PC-3 (cell line): ENCODE data around the gene LGALS9. TPM values are rescaled to one million over a fixed set of nuclear protein-coding genes. Genes with fewer than 3 reads are reported as not detected.
"Not testable (repeated sequence)": the region's sequence is repeated elsewhere in the genome, so short reads cannot be mapped to it uniquely, and the experiment has no call there.

ENCODE experiments used
- ATAC-seq: fragments of 200-7000 bp; cut with Tn5 transposase; 2 replicates; pipeline ENCODE4 v1.9.1; 2020; ENCODE audit warnings: mild to moderate bottlenecking, moderate library complexity
- BruUV-seq: library from RNA; stranded (reverse); fragments of 400-500 nt; replicated peaks from 2 replicates; lab custom pipeline; 2021; lab: Mats Ljungman, UMichigan
- CTCF ChIA-PET: fragments of 300-600 bp; sonication (Branson Sonifier 250); formaldehyde crosslinking; loops from one replicate; lab custom pipeline; 2022; ENCODE audit warnings: antibody characterized with exemption; lab: Charles Lee
- POLR2A ChIA-PET: fragments of 300-600 bp; sonication (Branson Sonifier 250); formaldehyde crosslinking; loops from one replicate; lab custom pipeline; 2022; ENCODE audit warnings: antibody characterized with exemption; ENCODE audit not compliant: unreplicated experiment; lab: Charles Lee
- DNase-seq: peaks from one replicate; pipeline ENCODE4 v3.0.0-alpha.2; 2015
- H2AFZ ChIP-seq: fragments of 300-600 bp; sonication (generic); 2 replicates; pipeline ENCODE4 v1.6.0; 2016; ENCODE audit warnings: antibody characterized with exemption, low read length
- H3F3A ChIP-seq: fragments of 300-600 bp; sonication (generic); one replicate; pipeline ENCODE4 v1.6.0; 2017; ENCODE audit warnings: antibody characterized with exemption, low read length, control low read depth, mild to moderate bottlenecking; ENCODE audit not compliant: unreplicated experiment
- H3K27ac ChIP-seq: fragments of 300-600 bp; sonication (generic); 2 replicates; pipeline ENCODE4 v1.5.1; 2016; ENCODE audit warnings: mild to moderate bottlenecking, low read length
- H3K27me3 ChIP-seq: fragments of 300-600 bp; sonication (generic); 2 replicates; pipeline ENCODE4 v1.6.1; 2016; ENCODE audit warnings: low read length, mixed read lengths
- H3K36me3 ChIP-seq: fragments of 300-600 bp; sonication (generic); 2 replicates; pipeline ENCODE4 v1.6.1; 2016; ENCODE audit warnings: low read depth, mixed run types, low read length, mixed read lengths
- H3K4me1 ChIP-seq: fragments of 300-600 bp; sonication (generic); 2 replicates; pipeline ENCODE4 v1.5.1; 2016; ENCODE audit warnings: low read length; ENCODE audit not compliant: insufficient read depth
- H3K4me2 ChIP-seq: fragments of 300-600 bp; sonication (generic); 2 replicates; pipeline ENCODE4 v1.6.0; 2016; ENCODE audit warnings: low read length
- H3K4me3 ChIP-seq: fragments of 300-600 bp; sonication (generic); 2 replicates; pipeline ENCODE4 v1.5.1; 2016; ENCODE audit warnings: mild to moderate bottlenecking, low read length, mixed read lengths
- H3K79me2 ChIP-seq: fragments of 300-600 bp; sonication (generic); 2 replicates; pipeline ENCODE4 v1.6.1; 2017; ENCODE audit warnings: low read length, mixed read lengths
- H3K9ac ChIP-seq: fragments of 300-600 bp; sonication (generic); 2 replicates; pipeline ENCODE4 v1.6.0; 2016; ENCODE audit warnings: mild to moderate bottlenecking, low read length
- H3K9me2 ChIP-seq: fragments of 300-600 bp; sonication (generic); replicated peaks from 2 replicates; pipeline ENCODE4 v1.6.1; 2016; ENCODE audit warnings: mixed run types, low read length, mixed read lengths
- H3K9me3 ChIP-seq: fragments of 300-600 bp; sonication (generic); 2 replicates; pipeline ENCODE4 v1.6.1; 2016; ENCODE audit warnings: low read length, mixed read lengths
- H4K20me1 ChIP-seq: fragments of 300-600 bp; sonication (generic); 2 replicates; pipeline ENCODE4 v1.6.1; 2016; ENCODE audit warnings: low read length, mixed read lengths
- CTCF ChIP-seq: fragments of 300-600 bp; sonication (generic); conservative IDR thresholded peaks from 2 replicates; pipeline ENCODE4 v1.5.1; 2017; ENCODE audit warnings: antibody characterized with exemption, low read depth, mild to moderate bottlenecking, low read length
- EZH2 ChIP-seq: fragments of 300-600 bp; sonication (generic); IDR thresholded peaks from one replicate; pipeline ENCODE4 v1.6.1; 2017; ENCODE audit warnings: antibody characterized with exemption, mild to moderate bottlenecking, low read length; ENCODE audit not compliant: unreplicated experiment
- EZH2phosphoT487 ChIP-seq: fragments of 300-600 bp; sonication (generic); IDR thresholded peaks from 2 replicates; pipeline ENCODE4 v1.6.1; 2018; ENCODE audit warnings: mild to moderate bottlenecking, antibody characterized with exemption, low read length, borderline replicate concordance
- intact Hi-C: fragments of 100-400 bp; cut with micrococcal nuclease; formaldehyde crosslinking; loops from 2 replicates; pipeline ENCODE4 v1.9.0; 2023
- total RNA-seq: library from RNA; depleted of rRNA; stranded (reverse); fragments of >200 nt; gene quantifications from 2 replicates; pipeline ENCODE4 v1.2.3, GENCODE V29; 2014

Gene LGALS9
- total RNA-seq, 1 experiment from 2014 or later: 1.1 TPM

GRCh38 chr17:27649929-27650328, 18.9 kb downstream of the LGALS9 start:
- no peaks in the 10 kb centered on the region for H3K79me2 ChIP-seq
- no peaks in the 10 kb centered on the region for H3K27me3 ChIP-seq
- POLR2A ChIA-PET: no interaction called here
- no peak overlapping the region for H3K27ac ChIP-seq
- no peaks in the 10 kb centered on the region for H3K9me2 ChIP-seq
- no peaks in the 10 kb centered on the region for H3K9me3 ChIP-seq
- intact Hi-C loops: loop anchor here (2.0 kb wide), 1 partner anchor 47 kb away; no protein-coding TSS in a partner anchor
- no peak overlapping the region for H3K4me3 ChIP-seq
- H3K4me1 ChIP-seq: no peaks in the 10 kb centered on the region
- ATAC-seq (no peak), DNase-seq (no peak)
- H3F3A ChIP-seq: no peaks in the 10 kb centered on the region
- no peaks in the 10 kb centered on the region for H4K20me1 ChIP-seq
- H3K9ac ChIP-seq: no peak overlapping the region
- no TSS peak for BruUV-seq
- H2AFZ ChIP-seq: no peak overlapping the region
- H3K4me2 ChIP-seq: no peak overlapping the region
- no peaks in the 10 kb centered on the region for H3K36me3 ChIP-seq
- TF ChIP-seq EZH2phosphoT487 (no peak), CTCF (no peak), EZH2 (no peak)
- CTCF ChIA-PET: no interaction called here

DNA sequence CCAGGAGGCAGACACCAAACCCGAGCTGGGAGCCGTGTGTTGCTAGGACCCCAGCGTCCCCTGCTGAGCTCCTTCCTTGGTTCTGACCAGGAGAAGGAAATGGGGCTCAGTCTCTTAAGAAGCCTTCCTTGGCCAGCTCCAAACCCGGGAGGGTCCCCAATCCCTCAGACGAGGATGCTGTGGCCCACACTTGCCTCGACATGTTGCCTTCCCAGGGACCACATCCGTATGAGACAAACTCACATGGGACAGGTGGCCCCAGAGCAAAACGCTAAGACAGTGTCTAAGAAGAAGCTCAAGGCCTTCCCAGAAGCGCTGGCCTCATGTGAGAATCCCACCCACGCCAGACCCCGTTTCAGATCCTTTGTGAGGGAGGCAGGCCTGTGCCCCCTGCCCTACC, 19.8 kb downstream of the LGALS9 start:
- Histone ChIP-seq H2AFZ (no peak overlapping the region), H3K9me3 (no peaks in the 10 kb centered on the region), H3K9me2 (no peaks in the 10 kb centered on the region), H3K4me1 (no peaks in the 10 kb centered on the region), H3K79me2 (no peaks in the 10 kb centered on the region), H3K27me3 (no peaks in the 10 kb centered on the region), H3K4me2 (no peak overlapping the region), H3K9ac (no peak overlapping the region), H3K27ac (no peak overlapping the region), H3F3A (no peaks in the 10 kb centered on the region), H3K4me3 (no peak overlapping the region), H3K36me3 (no peaks in the 10 kb centered on the region), H4K20me1 (no peaks in the 10 kb centered on the region)
- TF ChIP-seq EZH2phosphoT487: no peak
- no peak for TF ChIP-seq CTCF
- no peak for TF ChIP-seq EZH2
- no peak for DNase-seq
- ChIA-PET POLR2A (no interaction called here), CTCF (no interaction called here)
- intact Hi-C loops: loop anchor here (2.0 kb wide), 1 partner anchor 48 kb away; no protein-coding TSS in a partner anchor
- no TSS peak for BruUV-seq
- ATAC-seq: no peak

GRCh38 chr17:27651411-27652345, 20.7 kb downstream of the LGALS9 start:
- TF ChIP-seq EZH2: no peak
- peak; percentile 63 for TF ChIP-seq CTCF

GRCh38 chr17:27653449-27653971, 22.5 kb downstream of the LGALS9 start:
- H3K9me2 ChIP-seq, intact Hi-C loops, POLR2A ChIA-PET, H3K27me3 ChIP-seq, H3K36me3 ChIP-seq, CTCF ChIA-PET, BruUV-seq, H3F3A ChIP-seq, H3K4me3 ChIP-seq, H3K4me2 ChIP-seq, H3K9ac ChIP-seq, H3K4me1 ChIP-seq, H2AFZ ChIP-seq, H3K27ac ChIP-seq, H3K79me2 ChIP-seq, H4K20me1 ChIP-seq, ATAC-seq, DNase-seq, H3K9me3 ChIP-seq: not testable (repeated sequence)

More at GRCh38 chr17:27651411-27652345, 20.7 kb downstream of the LGALS9 start:
- Histone ChIP-seq H3F3A (no peaks in the 10 kb centered on the region), H3K27me3 (no peaks in the 10 kb centered on the region), H3K9ac (no peak overlapping the region), H2AFZ (no peak overlapping the region), H3K9me2 (no peaks in the 10 kb centered on the region), H3K79me2 (no peaks in the 10 kb centered on the region), H4K20me1 (no peaks in the 10 kb centered on the region), H3K27ac (no peak overlapping the region), H3K4me1 (no peaks in the 10 kb centered on the region), H3K4me2 (no peak overlapping the region), H3K36me3 (no peaks in the 10 kb centered on the region), H3K9me3 (no peaks in the 10 kb centered on the region), H3K4me3 (no peak overlapping the region)
- intact Hi-C loops: loop anchor here (2.0 kb wide), 1 partner anchor 49 kb away; no protein-coding TSS in a partner anchor
- POLR2A ChIA-PET: no interaction called here
- no TSS peak for BruUV-seq
- ATAC-seq: peak; percentile 57; the same call in 1 of the 2 replicates
- DNase-seq: peak; percentile 61
- CTCF ChIA-PET: no interaction called here
